Hematopoietic multipotent progenitor cell treated with erythropoietin and hydrocortisone succinate and interleukin-3 and kit ligand, for 8 days (in vitro differentiated cells): ENCODE results near the gene TDRD3.
A peak's percentile ranks its signal among the peaks of the same experiment; 100 is the strongest.
"Not testable (repeated sequence)": the region's sequence is repeated elsewhere in the genome, so short reads cannot be mapped to it uniquely, and the experiment has no call there.

Experiments
- DNase-seq: peaks from one replicate; pipeline ENCODE4 v3.0.0-alpha.2; 2015

TDRD3 gene

GRCh38 chr13:60396783-60397703, at the start of gene TDRD3:
TSS of gene TDRD3 (plus strand) at chr13:60397220. CDS start at chr13:60397365, 145 bp downstream.
- DNase-seq: peak; percentile 90

DNA sequence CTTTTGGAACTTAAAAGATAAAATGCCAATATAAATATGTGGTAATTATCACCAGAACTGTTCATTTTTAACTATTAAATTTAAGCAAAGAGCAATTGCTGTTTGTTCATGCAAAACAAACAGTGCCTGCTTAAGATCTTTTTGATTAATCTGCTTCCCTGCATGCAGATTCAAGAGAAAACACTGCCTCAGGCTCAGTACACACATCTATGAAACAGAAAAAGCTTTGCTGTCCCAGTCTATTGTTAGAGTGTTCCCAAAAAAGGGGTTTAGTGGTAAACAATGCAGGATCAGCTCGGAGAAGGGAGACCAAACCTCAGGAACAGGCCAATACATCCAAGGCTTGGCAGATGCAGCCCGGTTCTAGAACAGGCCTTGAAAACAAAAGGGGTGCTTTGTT, 49.3 kb upstream of the TDRD3 start:
- DNase-seq: no peak

GRCh38 chr13:60348097-60348496, 48.9 kb upstream of the TDRD3 start:
- DNase-seq: no peak

DNA sequence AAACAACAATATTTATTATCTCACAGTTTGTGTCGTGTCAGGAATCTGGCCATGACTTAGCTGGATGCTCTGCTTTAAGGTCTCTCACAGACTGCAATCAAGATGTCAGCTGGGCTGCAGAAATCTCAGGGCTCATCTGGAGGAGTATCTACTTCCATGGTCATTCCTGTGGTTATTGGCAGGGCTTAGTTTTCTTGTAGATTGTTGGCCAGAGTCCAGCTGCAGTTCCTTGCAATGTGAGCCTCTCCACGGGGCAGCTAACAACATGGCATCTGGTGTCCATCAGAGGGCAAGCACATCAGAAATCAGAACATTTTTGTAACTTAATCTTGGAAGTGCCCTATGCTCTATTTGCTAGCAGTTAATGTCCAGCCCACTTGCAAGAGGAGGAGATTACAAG, 45.7 kb upstream of the TDRD3 start:
- DNase-seq: no peak

- no peak for DNase-seq
These were observed 45.0 kb upstream of the TDRD3 start for GRCh38 chr13:60351855-60352615.

DNA sequence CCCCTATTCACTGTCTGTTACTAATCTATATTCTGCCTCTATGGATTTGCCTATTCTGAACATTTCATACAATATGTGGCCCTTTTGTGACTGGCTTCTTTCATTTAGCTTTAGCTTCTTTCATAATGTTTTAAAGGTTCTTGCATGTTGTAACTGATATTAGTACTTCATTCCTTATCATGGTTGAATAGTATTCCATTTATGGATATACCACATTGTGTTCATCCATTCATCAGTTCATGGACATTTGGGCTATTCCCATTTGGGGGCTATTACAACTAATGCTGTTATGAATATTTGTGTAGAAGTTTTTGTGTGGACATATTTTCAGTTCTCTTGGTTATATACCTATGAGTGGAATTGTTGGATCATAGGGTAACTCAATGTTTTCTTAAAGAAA, 44.4 kb upstream of the TDRD3 start:
- no peak for DNase-seq

GRCh38 chr13:60355056-60355455, 42.0 kb upstream of the TDRD3 start:
- no peak for DNase-seq

- no peak for DNase-seq
These were observed 40.0 kb upstream of the TDRD3 start for GRCh38 chr13:60356970-60357369.

- DNase-seq: no peak
These were observed 38.6 kb upstream of the TDRD3 start for GRCh38 chr13:60358453-60358852.

DNA sequence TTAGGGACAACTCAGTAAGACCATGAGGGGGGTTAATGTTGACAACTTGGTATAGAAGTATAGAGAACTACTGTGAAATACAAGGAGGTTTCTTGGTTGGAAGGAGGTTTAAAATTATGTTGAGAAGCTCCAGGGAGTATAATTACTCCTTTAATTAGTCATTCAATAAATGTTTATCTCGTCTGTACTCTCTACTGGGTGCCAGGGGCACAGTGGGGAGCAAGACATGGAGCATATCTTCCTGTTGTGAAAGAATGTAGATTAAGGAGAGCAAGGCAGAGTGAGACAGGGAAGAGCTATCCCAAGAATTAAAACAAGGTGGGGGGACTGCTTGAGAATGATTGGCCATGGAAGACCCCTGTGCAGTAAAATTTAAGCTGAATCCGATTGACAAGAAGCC, 33.7 kb upstream of the TDRD3 start:
- no peak for DNase-seq

GRCh38 chr13:60369242-60369641, 27.8 kb upstream of the TDRD3 start:
- DNase-seq: peak; percentile 21

DNA sequence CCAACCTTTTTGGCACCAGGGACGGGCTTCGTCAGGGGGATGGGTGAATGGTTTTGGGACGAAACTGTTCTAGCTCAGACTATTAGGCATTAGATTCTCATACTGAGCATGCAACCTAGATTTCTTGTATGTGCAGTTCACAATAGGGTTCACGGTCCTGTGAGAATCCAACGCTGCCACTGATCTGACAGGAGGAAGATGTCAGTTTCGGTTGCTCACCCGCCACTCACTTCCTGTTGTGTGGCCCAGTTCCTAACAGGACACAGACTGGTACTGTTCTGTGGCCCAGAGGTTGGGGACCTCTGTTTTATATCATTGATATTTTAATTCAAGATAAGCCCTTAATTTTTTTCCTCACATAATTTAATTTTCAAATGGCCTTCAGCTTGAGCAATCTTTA, 26.7 kb upstream of the TDRD3 start:
- no peak for DNase-seq

DNA sequence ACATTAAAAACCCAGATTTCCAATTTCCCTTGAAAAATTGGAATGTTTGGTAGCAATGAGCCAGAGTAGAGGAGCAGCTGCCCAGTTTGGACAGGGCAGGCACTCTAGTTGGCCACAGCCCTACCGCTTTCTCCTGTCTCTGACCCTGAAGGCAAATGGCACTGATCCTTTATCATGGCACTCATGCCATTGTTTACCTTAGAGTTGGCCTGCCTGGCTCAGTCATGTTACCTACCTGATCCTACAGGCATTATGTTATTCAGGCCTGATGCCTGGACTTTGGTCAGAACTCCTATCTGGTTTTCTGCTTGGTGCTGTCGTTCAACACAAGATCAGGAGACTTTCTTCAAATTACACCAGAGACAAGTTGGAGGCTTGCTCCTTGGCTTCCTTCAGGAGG, 24.9 kb upstream of the TDRD3 start:
- DNase-seq: no peak

DNA sequence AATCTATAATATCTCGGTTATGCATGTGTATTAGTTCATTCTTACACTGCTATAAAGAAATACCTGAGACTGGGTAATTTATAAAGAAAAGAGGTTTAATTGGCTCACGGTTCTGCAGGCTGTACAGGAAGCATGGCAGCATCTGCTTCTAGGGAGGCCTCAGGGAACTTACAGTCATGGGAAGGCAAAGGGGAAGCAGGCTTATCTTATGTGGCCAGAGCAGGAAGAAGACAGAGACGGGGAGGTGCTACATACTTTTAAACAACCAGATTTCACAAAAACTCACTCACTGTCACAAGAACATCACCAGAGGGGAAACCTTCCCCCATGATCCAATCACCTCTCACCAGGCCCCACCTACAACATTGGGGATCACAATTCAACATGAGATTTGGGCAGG, 17.7 kb upstream of the TDRD3 start:
- not testable (repeated sequence) for DNase-seq

GRCh38 chr13:60379837-60380565, 17.0 kb upstream of the TDRD3 start:
- no peak for DNase-seq

GRCh38 chr13:60384911-60385310, 12.1 kb upstream of the TDRD3 start:
- no peak for DNase-seq

GRCh38 chr13:60386250-60386649, 10.8 kb upstream of the TDRD3 start:
- no peak for DNase-seq

DNA sequence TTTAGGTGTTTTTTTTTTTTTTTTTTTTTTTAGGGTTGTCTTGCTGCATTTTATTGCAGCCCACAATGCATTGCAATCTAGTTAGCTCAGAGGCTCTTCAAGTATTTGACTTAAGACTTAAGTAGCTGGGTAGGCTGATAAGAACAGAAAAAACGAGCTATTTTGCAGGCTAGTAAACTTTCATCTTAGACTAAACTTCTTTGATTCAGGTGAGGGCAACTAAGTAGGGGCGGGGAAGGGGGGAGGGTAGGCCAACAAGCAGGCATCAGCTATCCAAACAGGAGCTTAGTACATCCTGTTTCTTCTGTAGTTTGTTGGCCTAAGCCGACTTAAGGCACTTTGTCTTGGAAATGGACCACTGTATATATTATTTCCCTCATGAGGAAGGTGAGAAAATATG, 4.9 kb upstream of the TDRD3 start:
- DNase-seq: no peak

DNA sequence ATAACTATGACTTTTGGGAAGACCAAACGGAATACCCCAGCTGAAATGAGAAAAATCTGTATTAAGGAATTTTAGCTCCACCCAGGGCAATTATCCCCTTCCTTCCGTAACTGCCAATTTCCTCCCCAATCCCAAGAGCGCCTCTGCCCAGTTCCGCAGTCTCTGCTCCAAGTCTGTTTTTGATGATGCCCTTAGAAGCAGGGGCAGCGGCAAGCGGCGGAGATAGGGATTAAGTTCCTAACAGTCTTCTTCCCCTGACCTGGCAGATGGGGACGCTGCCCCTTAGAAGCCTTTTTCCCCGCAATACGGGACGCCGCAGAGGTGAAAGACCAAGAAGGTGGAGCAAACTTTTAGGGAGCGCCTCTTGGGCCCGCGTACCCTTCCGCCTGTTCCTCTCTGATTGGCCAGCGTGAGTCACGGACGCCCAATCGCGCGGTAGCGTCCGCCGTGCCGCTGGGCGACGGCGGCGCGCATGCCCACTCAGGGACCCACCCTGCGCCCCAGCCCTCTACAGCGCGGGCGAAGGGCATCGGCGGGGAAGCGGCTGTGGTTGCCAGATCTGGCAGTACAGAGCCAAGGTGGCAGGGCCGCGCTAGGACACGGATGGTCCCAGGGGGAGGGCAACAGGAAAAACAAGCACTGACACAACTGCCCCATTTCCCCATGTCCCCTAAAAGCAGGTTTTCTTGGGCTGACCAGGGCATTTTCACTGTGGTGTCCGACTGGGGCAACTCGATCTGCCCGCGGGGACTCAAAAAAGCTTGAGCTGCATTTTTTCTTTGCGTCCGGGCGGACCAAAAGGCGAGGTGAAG, 843 bp upstream of the TDRD3 start:
- DNase-seq: peak; percentile 96

GRCh38 chr13:60397704-60398378, 821 bp downstream of the TDRD3 start:
- DNase-seq: peak; percentile 57

DNA sequence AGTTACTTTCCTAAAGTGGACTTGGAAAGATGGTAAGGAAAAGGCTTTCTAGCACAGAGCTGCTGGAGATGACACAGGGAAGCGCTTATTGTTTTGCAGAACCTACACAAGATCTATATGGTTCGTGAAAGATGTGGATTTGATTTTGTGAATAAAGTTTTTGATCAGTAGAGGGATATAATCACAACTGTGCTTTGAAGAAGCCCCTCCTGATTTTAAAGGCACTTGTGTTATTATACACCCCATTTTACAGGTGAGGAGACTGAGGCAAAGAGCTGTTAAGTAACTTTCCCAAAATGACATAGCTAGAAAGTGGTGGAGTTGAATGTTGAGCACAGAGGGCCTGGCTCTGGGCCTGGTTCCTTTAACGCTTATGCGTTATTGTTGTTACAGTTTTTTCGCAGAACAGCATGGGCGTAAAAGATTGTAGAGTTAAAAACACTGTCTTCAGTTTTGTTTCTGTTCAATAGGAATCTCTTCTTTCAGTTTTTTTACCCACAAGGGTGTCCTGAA, 1.4 kb downstream of the TDRD3 start:
- DNase-seq: peak; percentile 17
